ENCODE results near the gene HSD11B2.

HSD11B2 gene

GRCh38 chr16:67397812-67398545, 32.9 kb upstream of the HSD11B2 start:
- no peak overlapping the region for H3K9ac ChIP-seq (ENCODE audit: low read depth, low read length)
- H2AFZ ChIP-seq (ENCODE audit: low read depth, low read length): no peak overlapping the region
- no peaks in the 10 kb centered on the region for H4K20me1 ChIP-seq (ENCODE audit: insufficient read depth, low read length)
- H3K4me3 ChIP-seq (ENCODE audit: low read depth in 1 of 2, low read length in 2 of 2): no peak overlapping the region
- H3K27me3 ChIP-seq (ENCODE audit: insufficient read depth, low read length, poor library complexity): no peaks in the 10 kb centered on the region
- DNase-seq (no peak), ATAC-seq (ENCODE audit: insufficient read depth, low read depth) (no peak)
- no peaks in the 10 kb centered on the region for H3K4me1 ChIP-seq (ENCODE audit: insufficient read depth, low read length)
- H3K27ac ChIP-seq (ENCODE audit: low read length): no peak overlapping the region
- no peaks in the 10 kb centered on the region for H3K79me2 ChIP-seq (ENCODE audit: insufficient read depth, low read length)
- H3K9me3 ChIP-seq (ENCODE audit: insufficient read depth, low read length, severe bottlenecking): no peaks in the 10 kb centered on the region
- no peaks in the 10 kb centered on the region for H3K36me3 ChIP-seq (ENCODE audit: insufficient read depth, low read length)
- TF ChIP-seq EZH2 (IDR thresholded peaks at IDR 0.05; ENCODE audit: borderline replicate concordance, low read depth, low read length, severe bottlenecking): no peak
- peak; percentile 31 for TF ChIP-seq CTCF (IDR thresholded peaks at IDR 0.05; ENCODE audit: borderline replicate concordance, extremely low read depth, low read length, poor library complexity, severe bottlenecking)
- no peak overlapping the region for H3K4me2 ChIP-seq (ENCODE audit: insufficient read depth, low read length)

GRCh38 chr16:67398546-67399217, 32.2 kb upstream of the HSD11B2 start:
- no peak overlapping the region for H3K4me3 ChIP-seq (ENCODE audit: low read depth in 1 of 2, low read length in 2 of 2)
- DNase-seq: no peak
- TF ChIP-seq EZH2 (IDR thresholded peaks at IDR 0.05; ENCODE audit: borderline replicate concordance, low read depth, low read length, severe bottlenecking) (no peak), CTCF (IDR thresholded peaks at IDR 0.05; ENCODE audit: borderline replicate concordance, extremely low read depth, low read length, poor library complexity, severe bottlenecking) (no peak)
- H3K27me3 ChIP-seq (ENCODE audit: insufficient read depth, low read length, poor library complexity): no peaks in the 10 kb centered on the region
- no peaks in the 10 kb centered on the region for H3K36me3 ChIP-seq (ENCODE audit: insufficient read depth, low read length)
- no peaks in the 10 kb centered on the region for H4K20me1 ChIP-seq (ENCODE audit: insufficient read depth, low read length)
- no peaks in the 10 kb centered on the region for H3K4me1 ChIP-seq (ENCODE audit: insufficient read depth, low read length)
- H3K79me2 ChIP-seq (ENCODE audit: insufficient read depth, low read length): no peaks in the 10 kb centered on the region
- H3K27ac ChIP-seq (ENCODE audit: low read length): no peak overlapping the region
- no peak for ATAC-seq (ENCODE audit: insufficient read depth, low read depth)
- no peak overlapping the region for H2AFZ ChIP-seq (ENCODE audit: low read depth, low read length)
- H3K9me3 ChIP-seq (ENCODE audit: insufficient read depth, low read length, severe bottlenecking): no peaks in the 10 kb centered on the region
- no peak overlapping the region for H3K4me2 ChIP-seq (ENCODE audit: insufficient read depth, low read length)
- H3K9ac ChIP-seq (ENCODE audit: low read depth, low read length): no peak overlapping the region

DNA sequence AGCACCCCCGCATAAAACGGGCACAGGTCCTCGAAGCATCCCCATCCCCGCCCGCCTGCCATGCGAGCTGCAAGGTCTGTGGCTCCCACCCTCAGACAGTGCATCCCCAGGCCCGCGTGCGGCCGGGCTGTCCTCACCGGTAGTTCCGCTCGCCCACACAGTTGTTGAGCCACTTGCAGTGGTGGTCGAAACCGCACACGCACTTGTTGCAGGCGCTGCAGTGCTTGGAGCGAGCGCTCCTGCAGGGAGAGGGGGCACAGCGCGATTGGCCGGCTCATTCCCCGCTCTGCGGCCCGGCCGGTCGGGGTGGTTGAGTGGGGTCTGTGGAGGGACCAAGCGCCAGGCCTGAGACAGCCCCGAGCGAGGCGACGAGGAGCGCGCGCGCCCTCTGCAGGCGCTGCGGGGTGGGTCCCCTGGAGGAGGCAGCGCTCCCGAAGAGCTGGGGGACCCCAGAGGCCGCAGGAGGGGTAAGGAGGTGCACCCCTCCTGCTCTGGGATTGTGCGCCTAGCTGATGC, 31.6 kb upstream of the HSD11B2 start:
- Histone ChIP-seq H3K4me3 (ENCODE audit: low read depth in 1 of 2, low read length in 2 of 2) (no peak overlapping the region), H3K4me1 (ENCODE audit: insufficient read depth, low read length) (no peaks in the 10 kb centered on the region), H3K27me3 (ENCODE audit: insufficient read depth, low read length, poor library complexity) (no peaks in the 10 kb centered on the region), H3K4me2 (ENCODE audit: insufficient read depth, low read length) (no peak overlapping the region), H2AFZ (ENCODE audit: low read depth, low read length) (no peak overlapping the region), H3K36me3 (ENCODE audit: insufficient read depth, low read length) (no peaks in the 10 kb centered on the region), H3K9me3 (ENCODE audit: insufficient read depth, low read length, severe bottlenecking) (no peaks in the 10 kb centered on the region), H4K20me1 (ENCODE audit: insufficient read depth, low read length) (no peaks in the 10 kb centered on the region), H3K79me2 (ENCODE audit: insufficient read depth, low read length) (no peaks in the 10 kb centered on the region), H3K27ac (ENCODE audit: low read length) (no peak overlapping the region), H3K9ac (ENCODE audit: low read depth, low read length) (no peak overlapping the region)
- TF ChIP-seq EZH2 (IDR thresholded peaks at IDR 0.05; ENCODE audit: borderline replicate concordance, low read depth, low read length, severe bottlenecking): no peak
- peak; percentile 57 for TF ChIP-seq CTCF (IDR thresholded peaks at IDR 0.05; ENCODE audit: borderline replicate concordance, extremely low read depth, low read length, poor library complexity, severe bottlenecking)
- no peak for DNase-seq
- ATAC-seq (ENCODE audit: insufficient read depth, low read depth): no peak

All from DND-41 (cell line).